ENCODE measurements around the gene GRB10.

The GRB10 gene

GRCh38 chr7:50632561-50633413 is 149.9 kb downstream of the GRB10 start:
- no peak overlapping the region for H3K23ac ChIP-seq (ENCODE audit: low read depth, low read length, poor library complexity)
- no CpG with 5 or more reads among the region's 10 CpGs for WGBS, 2 donors (ENCODE audit: extremely low coverage in 2 of 2, insufficient read length in 2 of 2, insufficient replicate concordance in 1 of 2)

GRCh38 chr7:50631639-50632038 is 151.1 kb downstream of the GRB10 start:
- Histone ChIP-seq H3K79me1 (ENCODE audit: low read depth, low read length) (peaks cover 8% of the 10 kb centered on the region), H3K27me3 (ENCODE audit: control insufficient read depth in 3 of 3, insufficient read depth in 3 of 3, low read depth in 1 of 3, low read length in 3 of 3) (no peaks in the 10 kb centered on the region), H2BK12ac (ENCODE audit: low read length) (no peak overlapping the region), H2BK15ac (ENCODE audit: low read length) (no peak overlapping the region), H3K4me1 (ENCODE audit: control insufficient read depth in 2 of 2, insufficient read depth in 1 of 2, low read depth in 1 of 2, low read length in 2 of 2) (peaks cover 0 to 16% of the 10 kb centered on the region in 2 donors), H3K36me3 (replicated peaks in 1 of 2; ENCODE audit: control insufficient read depth in 2 of 2, insufficient read depth in 2 of 2, low read length in 2 of 2) (peaks cover 1 to 11% of the 10 kb centered on the region in 2 donors), H3K14ac (ENCODE audit: low read length) (no peak overlapping the region), H3K27ac (replicated peaks; ENCODE audit: low read length) (no peak overlapping the region), H3K4me2 (ENCODE audit: insufficient read depth, low read length, poor library complexity, severe bottlenecking) (no peak overlapping the region), H3K9me3 (replicated peaks in 1 of 2; ENCODE audit: control insufficient read depth in 2 of 2, insufficient read depth in 1 of 2, low read depth in 1 of 2, low read length in 2 of 2) (peaks cover 0 to 17% of the 10 kb centered on the region in 2 donors), H3K9ac (ENCODE audit: low read depth, low read length, poor library complexity) (no peak overlapping the region), H3K18ac (ENCODE audit: low read length) (peak overlapping the region; percentile 44), H3K4me3 (ENCODE audit: low read length in 2 of 2) (no peak overlapping the region), H4K91ac (ENCODE audit: low read depth, low read length, poor library complexity) (no peak overlapping the region), H2BK120ac (ENCODE audit: low read depth, low read length) (no peak overlapping the region), H2AFZ (ENCODE audit: low read length) (no peak overlapping the region), H3K23ac (ENCODE audit: low read depth, low read length, poor library complexity) (no peak overlapping the region), H3K4ac (ENCODE audit: low read length) (no peak overlapping the region), H4K8ac (ENCODE audit: low read depth, low read length) (no peak overlapping the region), H2AK5ac (ENCODE audit: low read depth, low read length) (no peak overlapping the region), H2BK5ac (ENCODE audit: low read length) (no peak overlapping the region)
- no peak for DNase-seq (ENCODE audit: low spot score)
- WGBS, 2 donors (ENCODE audit: extremely low coverage in 2 of 2, insufficient read length in 2 of 2, insufficient replicate concordance in 1 of 2): no CpG with 5 or more reads among the region's 7 CpGs

More at GRCh38 chr7:50632561-50633413, 149.9 kb downstream of the GRB10 start:
- DNase-seq (ENCODE audit: low spot score): no peak
- no peak overlapping the region for H2AFZ ChIP-seq (ENCODE audit: low read length)
- H3K27me3 ChIP-seq (ENCODE audit: control insufficient read depth in 3 of 3, insufficient read depth in 3 of 3, low read depth in 1 of 3, low read length in 3 of 3): no peaks in the 10 kb centered on the region
- peak overlapping the region; percentile 0 for H3K9ac ChIP-seq (ENCODE audit: low read depth, low read length, poor library complexity)
- H3K4me2 ChIP-seq (ENCODE audit: insufficient read depth, low read length, poor library complexity, severe bottlenecking): no peak overlapping the region
- H4K91ac ChIP-seq (ENCODE audit: low read depth, low read length, poor library complexity): no peak overlapping the region
- peaks cover 0 to 5% of the 10 kb centered on the region in 2 donors for H3K36me3 ChIP-seq (replicated peaks in 1 of 2; ENCODE audit: control insufficient read depth in 2 of 2, insufficient read depth in 2 of 2, low read length in 2 of 2)
- H2AK5ac ChIP-seq (ENCODE audit: low read depth, low read length): peak overlapping the region; percentile 39
- H3K4me1 ChIP-seq (ENCODE audit: control insufficient read depth in 2 of 2, insufficient read depth in 1 of 2, low read depth in 1 of 2, low read length in 2 of 2): peaks cover 0 to 16% of the 10 kb centered on the region in 2 donors
- peaks cover 2 to 23% of the 10 kb centered on the region in 2 donors for H3K9me3 ChIP-seq (replicated peaks in 1 of 2; ENCODE audit: control insufficient read depth in 2 of 2, insufficient read depth in 1 of 2, low read depth in 1 of 2, low read length in 2 of 2)
- H3K14ac ChIP-seq (ENCODE audit: low read length): no peak overlapping the region
- H2BK12ac ChIP-seq (ENCODE audit: low read length): no peak overlapping the region
- peak overlapping the region; percentile 8 for H3K27ac ChIP-seq (replicated peaks; ENCODE audit: low read length)
- H3K4me3 ChIP-seq (ENCODE audit: low read length in 2 of 2): no peak overlapping the region
- peak overlapping the region; percentile 30 for H2BK5ac ChIP-seq (ENCODE audit: low read length)
- H4K8ac ChIP-seq (ENCODE audit: low read depth, low read length): no peak overlapping the region
- no peak overlapping the region for H2BK15ac ChIP-seq (ENCODE audit: low read length)
- H3K18ac ChIP-seq (ENCODE audit: low read length): peak overlapping the region; percentile 20
- no peak overlapping the region for H3K4ac ChIP-seq (ENCODE audit: low read length)
- no peak overlapping the region for H2BK120ac ChIP-seq (ENCODE audit: low read depth, low read length)
- peaks cover 8% of the 10 kb centered on the region for H3K79me1 ChIP-seq (ENCODE audit: low read depth, low read length)

GRCh38 chr7:50631100-50631499 is 151.6 kb downstream of the GRB10 start:
- Histone ChIP-seq H4K8ac (ENCODE audit: low read depth, low read length) (no peak overlapping the region), H3K4me2 (ENCODE audit: insufficient read depth, low read length, poor library complexity, severe bottlenecking) (no peak overlapping the region), H3K18ac (ENCODE audit: low read length) (no peak overlapping the region), H3K4ac (ENCODE audit: low read length) (no peak overlapping the region), H3K14ac (ENCODE audit: low read length) (no peak overlapping the region), H3K9ac (ENCODE audit: low read depth, low read length, poor library complexity) (no peak overlapping the region), H3K4me3 (ENCODE audit: low read length in 2 of 2) (no peak overlapping the region), H3K27ac (replicated peaks; ENCODE audit: low read length) (no peak overlapping the region), H3K36me3 (replicated peaks in 1 of 2; ENCODE audit: control insufficient read depth in 2 of 2, insufficient read depth in 2 of 2, low read length in 2 of 2) (peaks cover 6 to 16% of the 10 kb centered on the region in 2 donors), H2AFZ (ENCODE audit: low read length) (no peak overlapping the region), H3K23ac (ENCODE audit: low read depth, low read length, poor library complexity) (no peak overlapping the region), H4K91ac (ENCODE audit: low read depth, low read length, poor library complexity) (no peak overlapping the region), H3K79me1 (ENCODE audit: low read depth, low read length) (peaks cover 8% of the 10 kb centered on the region), H3K4me1 (ENCODE audit: control insufficient read depth in 2 of 2, insufficient read depth in 1 of 2, low read depth in 1 of 2, low read length in 2 of 2) (peaks cover 0 to 16% of the 10 kb centered on the region in 2 donors), H2BK15ac (ENCODE audit: low read length) (no peak overlapping the region), H2BK120ac (ENCODE audit: low read depth, low read length) (no peak overlapping the region), H3K9me3 (replicated peaks in 1 of 2; ENCODE audit: control insufficient read depth in 2 of 2, insufficient read depth in 1 of 2, low read depth in 1 of 2, low read length in 2 of 2) (peaks cover 0 to 12% of the 10 kb centered on the region in 2 donors), H3K27me3 (ENCODE audit: control insufficient read depth in 3 of 3, insufficient read depth in 3 of 3, low read depth in 1 of 3, low read length in 3 of 3) (no peaks in the 10 kb centered on the region), H2AK5ac (ENCODE audit: low read depth, low read length) (no peak overlapping the region), H2BK12ac (ENCODE audit: low read length) (no peak overlapping the region), H2BK5ac (ENCODE audit: low read length) (no peak overlapping the region)
- DNase-seq (ENCODE audit: low spot score): no peak
- WGBS, 2 donors (ENCODE audit: extremely low coverage in 2 of 2, insufficient read length in 2 of 2, insufficient replicate concordance in 1 of 2): no CpG with 5 or more reads among the region's 6 CpGs

- Histone ChIP-seq H2BK120ac (ENCODE audit: low read depth, low read length) (no peak overlapping the region), H2BK15ac (ENCODE audit: low read length) (no peak overlapping the region), H3K4me2 (ENCODE audit: insufficient read depth, low read length, poor library complexity, severe bottlenecking) (no peak overlapping the region), H3K9ac (ENCODE audit: low read depth, low read length, poor library complexity) (no peak overlapping the region), H3K27me3 (ENCODE audit: control insufficient read depth in 3 of 3, insufficient read depth in 3 of 3, low read depth in 1 of 3, low read length in 3 of 3) (no peaks in the 10 kb centered on the region), H2AK5ac (ENCODE audit: low read depth, low read length) (no peak overlapping the region), H3K36me3 (replicated peaks in 1 of 2; ENCODE audit: control insufficient read depth in 2 of 2, insufficient read depth in 2 of 2, low read length in 2 of 2) (peaks cover 10 to 26% of the 10 kb centered on the region in 2 donors), H3K79me1 (ENCODE audit: low read depth, low read length) (peaks cover 8% of the 10 kb centered on the region), H3K27ac (replicated peaks; ENCODE audit: low read length) (no peak overlapping the region), H3K9me3 (replicated peaks in 1 of 2; ENCODE audit: control insufficient read depth in 2 of 2, insufficient read depth in 1 of 2, low read depth in 1 of 2, low read length in 2 of 2) (peaks cover 2 to 10% of the 10 kb centered on the region in 2 donors), H4K91ac (ENCODE audit: low read depth, low read length, poor library complexity) (no peak overlapping the region), H3K23ac (ENCODE audit: low read depth, low read length, poor library complexity) (no peak overlapping the region), H3K14ac (ENCODE audit: low read length) (no peak overlapping the region), H2BK5ac (ENCODE audit: low read length) (no peak overlapping the region), H3K18ac (ENCODE audit: low read length) (peak overlapping the region; percentile 5), H4K8ac (ENCODE audit: low read depth, low read length) (no peak overlapping the region), H3K4me3 (ENCODE audit: low read length in 2 of 2) (no peak overlapping the region), H3K4ac (ENCODE audit: low read length) (no peak overlapping the region), H2BK12ac (ENCODE audit: low read length) (no peak overlapping the region), H3K4me1 (ENCODE audit: control insufficient read depth in 2 of 2, insufficient read depth in 1 of 2, low read depth in 1 of 2, low read length in 2 of 2) (peaks cover 0 to 16% of the 10 kb centered on the region in 2 donors), H2AFZ (ENCODE audit: low read length) (no peak overlapping the region)
- WGBS, 2 donors (ENCODE audit: extremely low coverage in 2 of 2, insufficient read length in 2 of 2, insufficient replicate concordance in 1 of 2): no CpG with 5 or more reads among the region's 10 CpGs
- no peak for DNase-seq (ENCODE audit: low spot score)
These were observed 153.3 kb downstream of the GRB10 start for GRCh38 chr7:50629238-50629901.
